Measurements from ENCODE around the gene INPP5F.

GRCh38 chr10:119759832-119760231 lies 34.0 kb downstream of the INPP5F start:
- TF ChIP-seq CTCF (IDR thresholded peaks at IDR 0.05), result no peak
- no peak for TF ChIP-seq POLR2A (IDR thresholded peaks at IDR 0.05)
- TF ChIP-seq EP300 (IDR thresholded peaks at IDR 0.05), result no peak
- TF ChIP-seq POLR2AphosphoS5 (IDR thresholded peaks at IDR 0.05), result no peak

All from upper lobe of left lung (tissue), 4 donors.